HTR-8/SVneo (cell line): ENCODE data around the gene CTBS.
"Not testable (repeated sequence)": the region's sequence is repeated elsewhere in the genome, so short reads cannot be mapped to it uniquely, and the experiment has no call there.

Experiments
- DNase-seq: peaks from one replicate; pipeline ENCODE4 v3.0.0; 2011; ENCODE audit warnings: low spot score, mixed read lengths; ENCODE audit not compliant: insufficient read length
- FAIRE-seq: peaks from 2 replicates; lab custom pipeline; 2011; peaks lifted over from hg19 to GRCh38; lab: Jason Lieb, UNC

CTBS gene

DNA sequence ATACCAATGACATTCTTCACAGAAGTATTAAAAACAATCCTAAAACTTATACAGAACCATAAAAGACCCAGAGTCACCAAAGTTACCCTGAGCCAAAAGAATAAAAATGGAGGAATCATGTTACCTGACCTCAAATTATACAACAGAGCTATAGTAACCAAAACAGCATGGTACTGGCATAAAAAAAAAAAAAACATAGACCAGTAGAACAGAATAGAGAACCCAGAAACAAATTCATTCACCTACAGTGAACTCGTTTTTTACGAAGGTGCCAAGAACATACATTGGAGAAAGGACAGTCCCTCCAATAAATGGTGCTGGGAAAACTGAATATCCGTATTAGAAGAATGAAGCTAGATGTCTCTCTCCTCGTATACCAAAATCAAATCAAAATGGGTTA lies 65.2 kb downstream of the CTBS start:
- FAIRE-seq (no peak), DNase-seq (no peak)

GRCh38 chr1:84508510-84508909 lies 65.7 kb downstream of the CTBS start:
- DNase-seq (no peak), FAIRE-seq (no peak)

DNA sequence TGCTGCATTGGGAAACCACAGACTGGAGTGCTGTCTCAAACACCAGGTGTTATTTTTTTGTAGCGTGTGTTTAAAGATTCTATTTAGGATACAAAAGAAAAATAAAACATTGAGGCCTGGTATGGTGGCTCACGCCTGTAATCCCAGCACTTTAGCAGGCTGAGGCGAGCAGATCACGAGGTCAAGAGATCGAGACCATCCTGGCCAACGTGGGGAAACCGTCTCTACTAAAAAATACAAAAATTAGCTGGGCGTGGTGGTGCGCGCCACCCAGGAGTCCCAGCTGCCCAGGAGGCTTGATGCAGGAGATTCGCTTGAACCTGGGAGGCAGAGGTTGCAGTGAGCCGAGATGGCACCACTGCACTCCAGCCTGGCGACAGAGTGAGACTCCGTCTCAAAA lies 66.4 kb downstream of the CTBS start:
- DNase-seq, FAIRE-seq: not testable (repeated sequence)

DNA sequence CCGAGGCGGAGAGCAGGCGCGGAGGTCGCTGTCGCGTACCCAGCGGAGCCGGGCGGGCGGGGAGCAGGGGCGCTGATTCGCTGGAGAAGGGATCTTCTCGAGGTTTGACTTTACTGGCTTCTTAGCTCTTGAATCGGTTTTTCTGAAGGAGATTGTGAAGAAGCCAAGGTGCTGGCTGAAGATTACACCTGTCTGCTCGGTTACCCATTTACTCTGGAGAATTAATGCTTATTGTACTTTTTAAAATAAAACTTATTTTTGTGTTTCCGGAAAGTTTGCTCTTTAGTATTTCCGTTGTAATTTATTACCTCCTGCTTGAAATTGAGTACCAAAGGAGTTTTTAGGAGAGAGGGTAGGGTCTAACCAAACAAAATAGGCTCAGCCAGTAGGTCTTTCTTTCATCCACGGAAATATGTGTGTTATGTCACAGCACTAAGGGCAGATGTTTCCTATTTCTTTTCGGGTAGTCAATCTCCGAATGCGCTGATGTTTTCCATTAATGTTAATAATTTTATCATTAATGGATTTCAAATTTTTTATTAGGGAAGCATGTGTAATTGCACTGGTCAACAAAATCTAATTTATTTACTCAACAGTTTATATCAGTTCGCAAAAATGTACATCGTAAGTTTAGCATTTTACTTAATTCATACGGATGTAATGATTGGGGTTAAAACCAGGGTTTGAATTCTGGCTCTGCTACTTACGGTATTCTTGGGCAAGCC lies 67.3 kb downstream of the CTBS start:
- no peak for FAIRE-seq
- peak; percentile 3 for DNase-seq

GRCh38 chr1:84506002-84506728 lies 68.1 kb downstream of the CTBS start, which contains the start of the genes GNG5 and SPATA1:
TSS of gene GNG5 (minus strand) at chr1:84506581. CDS start at chr1:84506091, 490 bp downstream.
TSS of gene SPATA1 (plus strand) at chr1:84506386. CDS start at chr1:84516360, 9,974 bp downstream.
- DNase-seq (peak; percentile 93), FAIRE-seq (peak; percentile 77)

DNA sequence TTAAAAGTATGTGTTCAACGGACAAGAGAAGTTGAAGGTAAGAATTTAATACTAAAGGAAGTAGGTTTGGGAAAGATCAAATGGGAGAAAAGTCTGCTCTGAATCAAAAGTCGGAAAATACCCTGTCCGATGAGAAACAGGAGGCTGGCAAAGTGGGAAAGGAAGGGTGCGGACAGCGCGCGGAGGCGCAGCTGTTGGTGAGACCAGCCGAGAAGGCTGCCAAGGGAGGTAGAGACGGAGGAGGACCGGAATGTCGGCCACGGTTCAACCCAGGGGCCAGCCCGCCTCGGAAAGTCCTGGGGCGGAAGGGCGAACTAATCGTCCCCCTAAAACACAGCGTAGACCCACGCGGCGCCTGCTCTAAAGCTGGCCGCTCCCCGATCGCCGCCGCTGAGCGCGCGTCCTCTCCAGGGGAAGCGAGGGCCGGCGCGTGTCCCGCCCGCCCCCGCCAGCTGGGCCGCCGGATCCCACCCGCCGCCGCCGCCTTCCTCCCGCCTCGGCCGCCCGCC lies 68.7 kb downstream of the CTBS start:
- FAIRE-seq (no peak), DNase-seq (peak; percentile 11)

DNA sequence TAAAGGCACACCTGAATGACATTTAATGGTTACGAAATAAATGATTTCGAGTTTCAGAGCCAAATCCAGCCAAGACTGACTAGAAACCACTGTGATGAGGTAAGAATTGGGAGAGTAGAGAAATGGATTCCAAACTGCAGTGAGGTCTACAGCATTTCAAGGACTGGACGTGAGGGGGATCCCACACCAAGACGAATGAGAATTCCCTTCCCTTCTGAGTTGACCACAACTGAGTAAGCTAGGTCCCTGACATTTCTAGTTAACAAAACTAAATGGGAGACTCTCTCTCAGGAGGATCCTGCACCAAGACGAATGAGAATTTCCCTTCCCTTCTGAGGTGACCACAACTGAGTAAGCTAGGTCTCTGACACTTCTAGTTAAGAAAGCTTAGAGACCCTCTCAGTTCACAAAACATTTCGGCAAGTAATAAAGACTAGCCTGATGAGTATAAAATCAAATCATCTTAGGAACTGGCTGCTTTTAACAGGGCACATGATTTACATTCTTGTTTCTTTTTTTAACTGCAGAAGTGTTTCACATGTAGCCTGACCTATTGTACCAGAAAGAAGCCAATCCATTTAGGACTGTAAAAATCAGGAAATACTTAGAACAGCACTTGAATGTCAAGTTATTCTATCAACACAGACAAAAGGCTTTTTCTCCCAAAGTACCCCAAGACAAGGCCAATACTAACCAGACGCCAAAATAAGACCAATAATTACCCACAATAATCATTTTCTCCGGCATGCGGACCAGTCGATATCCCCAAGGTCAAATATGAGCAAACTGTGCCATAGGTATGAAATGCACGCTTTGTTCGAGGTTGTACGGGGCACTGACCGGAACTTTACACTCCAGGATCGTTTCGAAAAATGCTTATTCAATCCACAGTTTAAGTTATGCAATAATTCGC lies 69.4 kb downstream of the CTBS start:
- peak; percentile 6 for DNase-seq

GRCh38 chr1:84502927-84503326 lies 71.3 kb downstream of the CTBS start:
- DNase-seq (no peak), FAIRE-seq (no peak)

More for the DNA sequence above, 69.4 kb downstream of the CTBS start:
- FAIRE-seq: no peak
